ENCODE results near the gene SLC6A20.

- TF ChIP-seq POLR2A (IDR thresholded peaks at IDR 0.05) = no peak
- TF ChIP-seq CTCF (IDR thresholded peaks at IDR 0.05) = no peak
Observed at GRCh38 chr3:45751537-45752242, 44.6 kb downstream of the SLC6A20 start.
